Astrocyte (in vitro differentiated cells and primary cell): ENCODE results near the gene RPL3.

Source experiments
- EZH2 ChIP-seq: IDR thresholded peaks from 2 replicates; pipeline ENCODE4 v1.6.1; 2012; ENCODE audit warnings: mild to moderate bottlenecking, low read length, inconsistent platforms; ENCODE audit not compliant: insufficient read depth
- TF ChIP-seq, protein P1 (sequence below): IDR thresholded peaks from 2 replicates; pipeline ENCODE4 v1.5.1; 2011; ENCODE audit warnings: low read depth, mild to moderate bottlenecking, inconsistent platforms, low read length, moderate library complexity; ENCODE audit not compliant: insufficient read depth

DNA sequence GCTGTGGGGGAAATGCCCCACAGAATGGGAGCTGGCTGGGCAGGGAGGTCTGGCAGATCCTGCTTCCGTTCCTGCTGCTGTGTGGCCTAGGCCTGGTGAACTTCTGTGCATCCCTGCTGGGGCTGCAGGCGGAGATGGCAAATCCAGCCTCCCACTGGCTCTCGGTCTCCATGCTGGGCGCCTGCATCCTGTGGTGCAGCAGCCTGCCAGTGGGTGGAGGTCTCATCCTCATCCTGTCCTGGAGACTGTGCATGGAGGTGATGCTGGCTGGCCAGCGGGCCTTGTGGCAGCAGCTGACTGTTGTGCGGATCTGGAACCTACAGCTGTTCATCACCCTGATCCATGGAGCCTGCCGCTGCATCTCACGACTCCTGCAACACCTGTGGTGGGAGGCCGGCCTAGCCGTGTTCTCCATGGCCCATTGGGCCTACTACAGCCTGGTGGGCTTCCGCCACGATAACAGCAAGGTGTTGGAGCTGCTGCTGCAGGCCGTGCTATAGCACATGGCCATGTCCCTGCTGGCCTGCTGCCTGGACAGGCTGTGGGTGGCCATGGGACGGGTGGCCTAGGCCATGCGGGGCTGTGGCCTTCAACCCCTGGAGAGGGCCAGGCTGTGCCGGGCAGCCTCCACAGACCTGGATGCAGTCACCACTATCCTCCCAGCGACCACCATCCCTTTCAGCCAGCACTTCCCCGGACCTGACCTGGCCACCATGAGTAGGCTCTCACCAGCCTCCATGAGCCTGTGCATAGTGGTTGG is 8.8 kb upstream of the RPL3 start:
- TF ChIP-seq, protein P1, sequence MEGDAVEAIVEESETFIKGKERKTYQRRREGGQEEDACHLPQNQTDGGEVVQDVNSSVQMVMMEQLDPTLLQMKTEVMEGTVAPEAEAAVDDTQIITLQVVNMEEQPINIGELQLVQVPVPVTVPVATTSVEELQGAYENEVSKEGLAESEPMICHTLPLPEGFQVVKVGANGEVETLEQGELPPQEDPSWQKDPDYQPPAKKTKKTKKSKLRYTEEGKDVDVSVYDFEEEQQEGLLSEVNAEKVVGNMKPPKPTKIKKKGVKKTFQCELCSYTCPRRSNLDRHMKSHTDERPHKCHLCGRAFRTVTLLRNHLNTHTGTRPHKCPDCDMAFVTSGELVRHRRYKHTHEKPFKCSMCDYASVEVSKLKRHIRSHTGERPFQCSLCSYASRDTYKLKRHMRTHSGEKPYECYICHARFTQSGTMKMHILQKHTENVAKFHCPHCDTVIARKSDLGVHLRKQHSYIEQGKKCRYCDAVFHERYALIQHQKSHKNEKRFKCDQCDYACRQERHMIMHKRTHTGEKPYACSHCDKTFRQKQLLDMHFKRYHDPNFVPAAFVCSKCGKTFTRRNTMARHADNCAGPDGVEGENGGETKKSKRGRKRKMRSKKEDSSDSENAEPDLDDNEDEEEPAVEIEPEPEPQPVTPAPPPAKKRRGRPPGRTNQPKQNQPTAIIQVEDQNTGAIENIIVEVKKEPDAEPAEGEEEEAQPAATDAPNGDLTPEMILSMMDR = no peak
- no peak for TF ChIP-seq EZH2
